Measurements from ENCODE around the gene RPS5.
A peak's percentile ranks its signal among the peaks of the same experiment; 100 is the strongest.

The RPS5 gene

DNA sequence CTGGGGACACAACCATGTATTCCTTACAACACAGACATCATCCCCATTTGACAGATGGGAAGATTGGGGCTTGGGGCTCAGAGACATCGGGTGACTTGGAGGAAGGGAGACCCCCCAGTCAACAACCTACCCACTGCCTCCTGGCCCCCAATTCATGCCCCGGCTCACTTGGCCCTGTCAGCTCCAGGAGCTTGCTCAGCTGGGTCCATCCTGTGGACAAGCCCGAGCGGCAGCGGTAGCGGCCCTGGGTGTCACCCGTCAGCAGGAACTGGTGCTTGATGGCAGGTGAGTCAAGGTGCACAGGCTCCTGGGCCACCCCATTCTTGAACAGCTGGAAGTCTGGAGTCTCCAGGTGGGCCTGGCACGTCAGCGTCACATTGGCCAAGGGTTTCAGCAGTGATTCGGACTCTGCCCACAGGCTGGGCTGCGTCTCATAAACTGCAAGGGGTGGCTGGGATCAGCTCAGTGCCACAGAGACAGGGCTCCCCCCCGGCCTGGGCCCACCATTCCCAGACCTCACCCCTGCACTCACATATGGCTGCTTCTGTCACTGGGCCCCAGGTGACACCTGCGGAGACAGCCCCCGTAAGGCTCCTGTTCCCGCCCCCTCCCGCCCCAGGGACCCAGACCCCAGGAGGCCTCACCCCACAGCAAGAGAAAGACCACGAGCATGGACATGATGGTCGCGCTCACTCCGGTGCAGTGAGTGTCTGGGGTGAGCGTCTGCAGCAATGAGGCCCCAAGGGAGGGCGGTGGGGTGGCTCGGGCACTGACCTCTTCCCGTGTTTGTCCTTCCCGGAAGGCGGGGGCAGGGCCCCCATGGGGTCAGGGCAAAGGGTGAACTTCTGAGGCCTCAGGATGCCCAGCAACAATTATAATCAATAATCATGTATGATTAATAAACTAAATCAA is 34.1 kb upstream of the RPS5 start, which contains the start of gene A1BG:
Gene A1BG (minus strand): TSS at position 733 of the 912 bp plus-strand sequence. CDS start 55 bp downstream, at position 678.
- H3K4me3 ChIP-seq (ENCODE audit: low read depth, low read length): no peak within 1 kb of the TSS
- ChIA-PET POLR2A (no interaction called here), CTCF (no interaction called here)
- no peak for DNase-seq (ENCODE audit: low read depth, low spot score)
- TF ChIP-seq, protein P1, sequence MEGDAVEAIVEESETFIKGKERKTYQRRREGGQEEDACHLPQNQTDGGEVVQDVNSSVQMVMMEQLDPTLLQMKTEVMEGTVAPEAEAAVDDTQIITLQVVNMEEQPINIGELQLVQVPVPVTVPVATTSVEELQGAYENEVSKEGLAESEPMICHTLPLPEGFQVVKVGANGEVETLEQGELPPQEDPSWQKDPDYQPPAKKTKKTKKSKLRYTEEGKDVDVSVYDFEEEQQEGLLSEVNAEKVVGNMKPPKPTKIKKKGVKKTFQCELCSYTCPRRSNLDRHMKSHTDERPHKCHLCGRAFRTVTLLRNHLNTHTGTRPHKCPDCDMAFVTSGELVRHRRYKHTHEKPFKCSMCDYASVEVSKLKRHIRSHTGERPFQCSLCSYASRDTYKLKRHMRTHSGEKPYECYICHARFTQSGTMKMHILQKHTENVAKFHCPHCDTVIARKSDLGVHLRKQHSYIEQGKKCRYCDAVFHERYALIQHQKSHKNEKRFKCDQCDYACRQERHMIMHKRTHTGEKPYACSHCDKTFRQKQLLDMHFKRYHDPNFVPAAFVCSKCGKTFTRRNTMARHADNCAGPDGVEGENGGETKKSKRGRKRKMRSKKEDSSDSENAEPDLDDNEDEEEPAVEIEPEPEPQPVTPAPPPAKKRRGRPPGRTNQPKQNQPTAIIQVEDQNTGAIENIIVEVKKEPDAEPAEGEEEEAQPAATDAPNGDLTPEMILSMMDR (IDR thresholded peaks at IDR 0.05; ENCODE audit: insufficient read depth, low read length, missing control alignments): no peak

DNA sequence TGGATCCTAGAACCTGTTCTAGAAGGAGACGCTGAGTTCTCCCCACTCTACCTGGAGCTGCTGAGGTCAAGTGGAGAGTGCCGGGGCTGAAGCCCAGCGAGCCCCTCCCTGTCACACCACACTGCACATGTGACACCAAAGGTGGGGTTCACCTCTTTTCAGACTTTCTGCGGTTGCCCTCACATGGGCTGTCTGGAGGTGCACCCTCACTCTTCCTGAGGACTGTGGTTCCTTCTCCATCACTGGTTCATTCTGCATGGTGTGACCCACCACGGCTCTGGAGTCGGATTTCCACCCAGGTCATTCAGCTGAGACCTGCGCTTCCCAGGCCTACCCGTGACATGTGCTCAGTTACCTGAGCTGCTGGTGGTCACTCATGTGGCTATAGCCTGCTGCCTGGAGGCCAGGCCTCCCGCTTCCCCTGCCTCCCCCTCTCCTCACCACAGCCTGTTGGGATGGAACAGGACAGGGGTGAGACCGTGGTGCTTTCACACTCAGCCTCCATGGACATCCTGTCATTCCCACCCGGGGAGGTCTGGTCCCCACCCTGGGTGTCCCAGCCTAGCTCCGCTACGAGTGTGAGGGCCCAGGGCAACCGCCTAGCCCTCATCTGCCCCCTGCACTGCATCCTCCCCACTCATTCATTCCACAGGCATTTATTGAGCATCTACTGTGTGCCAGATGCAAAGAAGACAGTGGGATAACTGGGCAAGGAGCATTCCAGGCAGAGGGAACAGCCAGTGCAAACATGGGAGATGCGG is 33.2 kb upstream of the RPS5 start:
- TF ChIP-seq, protein P1 (IDR thresholded peaks at IDR 0.05; ENCODE audit: insufficient read depth, low read length, missing control alignments): no peak
- no peak for DNase-seq (ENCODE audit: low read depth, low spot score)
- ChIA-PET CTCF (no interaction called here), POLR2A (no interaction called here)
- no peak overlapping the region for H3K4me3 ChIP-seq (ENCODE audit: low read depth, low read length)

DNA sequence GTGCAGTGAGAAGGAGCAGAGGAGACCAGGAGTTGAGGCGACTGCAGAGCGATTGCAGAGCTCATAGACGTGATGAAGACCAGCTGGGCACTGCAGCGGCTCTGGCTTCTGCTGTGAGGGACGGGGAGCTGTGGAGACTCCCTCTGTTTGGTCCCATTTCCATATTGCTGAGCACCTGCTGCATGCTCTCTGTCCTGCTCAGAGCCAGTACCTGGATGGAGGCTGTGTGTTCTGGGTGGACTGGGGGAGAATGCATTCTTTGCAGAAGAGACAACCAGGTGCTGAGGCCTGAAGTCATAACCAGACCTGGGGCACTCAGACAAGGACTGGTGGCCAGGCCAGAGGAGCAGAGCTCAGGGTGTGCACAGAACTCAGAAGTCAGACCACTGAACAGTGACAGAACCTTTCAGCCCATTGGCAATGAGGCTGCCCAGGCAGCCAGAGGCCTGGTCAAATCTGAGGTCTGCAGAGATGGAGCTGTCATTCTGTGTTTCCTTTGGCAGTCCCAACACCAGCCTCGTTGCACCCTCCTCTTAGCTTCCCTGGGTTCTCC is 32.5 kb upstream of the RPS5 start:
- DNase-seq (ENCODE audit: low read depth, low spot score): no peak
- TF ChIP-seq, protein P1 (IDR thresholded peaks at IDR 0.05; ENCODE audit: insufficient read depth, low read length, missing control alignments): no peak
- ChIA-PET POLR2A (no interaction called here), CTCF (no interaction called here)
- H3K4me3 ChIP-seq (ENCODE audit: low read depth, low read length): no peak overlapping the region

GRCh38 chr19:58355215-58355796 is 31.8 kb upstream of the RPS5 start:
- CTCF ChIA-PET: no interaction called here
- no peak overlapping the region for H3K4me3 ChIP-seq (ENCODE audit: low read depth, low read length)

GRCh38 chr19:58355908-58356765 is 30.9 kb upstream of the RPS5 start:
- no peak for DNase-seq (ENCODE audit: low read depth, low spot score)
- CTCF ChIA-PET: no interaction called here
- POLR2A ChIA-PET: interaction anchor here (0.7 to 1.2 kb wide), 5 partner anchors 9 to 113 kb away, joined by 3 to 8 read pairs (median 3); no protein-coding TSS in a partner anchor

More at GRCh38 chr19:58355215-58355796, 31.8 kb upstream of the RPS5 start:
- POLR2A ChIA-PET: interaction anchor here (1.0 kb wide), 2 partner anchors 8 to 15 kb away, joined by 3 read pairs; no protein-coding TSS in a partner anchor
- TF ChIP-seq, protein P1 (IDR thresholded peaks at IDR 0.05; ENCODE audit: insufficient read depth, low read length, missing control alignments): no peak
- DNase-seq (ENCODE audit: low read depth, low spot score): no peak

More at GRCh38 chr19:58355908-58356765, 30.9 kb upstream of the RPS5 start:
- H3K4me3 ChIP-seq (ENCODE audit: low read depth, low read length): peak overlapping the region; percentile 44
- TF ChIP-seq, protein P1 (IDR thresholded peaks at IDR 0.05; ENCODE audit: insufficient read depth, low read length, missing control alignments): no peak

Measured in AG04449 (cell line).